ENCODE measurements around the gene UNC13B. TPM values are rescaled to one million over a fixed set of nuclear protein-coding genes. Genes with fewer than 3 reads are reported as not detected.

UNC13B gene
- total RNA-seq, 1 experiment from 2014 or later: 17.6 TPM

GRCh38 chr9:35280399-35280798 lies 118.6 kb downstream of the UNC13B start:
- no peaks in the 10 kb centered on the region for H3K9me2 ChIP-seq (ENCODE audit: insufficient read depth)
- H4K20me1 ChIP-seq (ENCODE audit: insufficient read depth): no peaks in the 10 kb centered on the region
- ATAC-seq: no peak
- no peak overlapping the region for H3K27ac ChIP-seq (ENCODE audit: low read depth, low read length)
- H3K27me3 ChIP-seq (ENCODE audit: insufficient read depth, low read length): no peaks in the 10 kb centered on the region
- ChIA-PET RAD21 (ENCODE audit: low non-redundant PET in 1 of 2, low total read pairs in 2 of 2, uncharacterized antibody in 2 of 2, unreplicated experiment in 2 of 2) (no interaction called here), CTCF (no interaction called here), POLR2A (no interaction called here)
- H3K4me3 ChIP-seq (replicated peaks in 1 of 2; ENCODE audit: low read depth in 1 of 2, low read length in 2 of 2): no peak overlapping the region
- TF ChIP-seq EGR1 (IDR thresholded peaks at IDR 0.05; ENCODE audit: low read depth) (no peak), EZH2phosphoT487 (IDR thresholded peaks at IDR 0.05; ENCODE audit: borderline replicate concordance) (no peak), ZBTB33 (IDR thresholded peaks at IDR 0.05; ENCODE audit: extremely low read depth, insufficient replicate concordance, low read length) (no peak), EZH2 (IDR thresholded peaks at IDR 0.05) (no peak), CTCF (IDR thresholded peaks at IDR 0.05 in 2 of 3, conservative IDR thresholded peaks at IDR 0.05 in 1 of 3; ENCODE audit: borderline replicate concordance in 1 of 3, insufficient read depth in 1 of 3, low read depth in 2 of 3, low read length in 2 of 3) (no peak), JUND (IDR thresholded peaks at IDR 0.05) (no peak), ZFX (IDR thresholded peaks at IDR 0.05) (no peak), MAX (IDR thresholded peaks at IDR 0.05) (no peak), RAD21 (IDR thresholded peaks at IDR 0.05; ENCODE audit: low read depth) (no peak), CEBPB (IDR thresholded peaks at IDR 0.05; ENCODE audit: low read depth) (no peak), SRF (IDR thresholded peaks at IDR 0.05; ENCODE audit: low read depth) (no peak), REST (IDR thresholded peaks at IDR 0.05; ENCODE audit: low read depth) (no peak), ZNF274 (IDR thresholded peaks at IDR 0.05; ENCODE audit: low read depth, low read length) (no peak), YY1 (IDR thresholded peaks at IDR 0.05; ENCODE audit: extremely low read depth, insufficient replicate concordance, low read depth, low read length) (no peak), SP1 (IDR thresholded peaks at IDR 0.05; ENCODE audit: low read depth) (no peak), CBX3 (IDR thresholded peaks at IDR 0.05; ENCODE audit: low read depth) (no peak), ATF3 (IDR thresholded peaks at IDR 0.05) (no peak), POLR2AphosphoS5 (IDR thresholded peaks at IDR 0.05; ENCODE audit: low read depth, low read length) (no peak), ELF1 (IDR thresholded peaks at IDR 0.05; ENCODE audit: borderline replicate concordance, low read depth) (no peak)
- intact Hi-C loops (cut with micrococcal nuclease): no loop called here
- DNase-seq (ENCODE audit: low read depth, low spot score): no peak
- no peak overlapping the region for H2AFZ ChIP-seq (ENCODE audit: low read depth, low read length, poor library complexity, severe bottlenecking)
- no peak overlapping the region for H3K9ac ChIP-seq (ENCODE audit: low read length)
- H3K4me2 ChIP-seq (ENCODE audit: low read length): no peak overlapping the region
- H3K36me3 ChIP-seq (ENCODE audit: control insufficient read depth in 1 of 2, insufficient read depth in 2 of 2, low read length in 2 of 2): no peaks in the 10 kb centered on the region
- H3K79me2 ChIP-seq (ENCODE audit: insufficient read depth, low read length): no peaks in the 10 kb centered on the region
- H3K9me3 ChIP-seq (ENCODE audit: control insufficient read depth in 1 of 2, insufficient read depth in 1 of 2, low read depth in 1 of 2, low read length in 2 of 2): no peaks in the 10 kb centered on the region
- H3K4me1 ChIP-seq (ENCODE audit: control insufficient read depth in 1 of 2, insufficient read depth in 2 of 2, low read length in 2 of 2): no peaks in the 10 kb centered on the region
- no TSS peak for BruUV-seq (replicated peaks)
